Subcutaneous adipose tissue (tissue), 4 donors: ENCODE data around the gene RBM43. TPM values are rescaled to one million over a fixed set of nuclear protein-coding genes. Genes with fewer than 3 reads are reported as not detected.

Source experiments
- total RNA-seq, 4 donors: library from RNA; depleted of rRNA; stranded (reverse); fragments of >200 nt; gene quantifications; one replicate each; pipeline ENCODE4 v1.1.0, GENCODE V29; 2016
- TF ChIP-seq, protein P1 (sequence below): fragments of 450-650 bp; IDR thresholded peaks from one replicate; pipeline ENCODE4 v1.5.1; 2016; ENCODE audit warnings: low read depth, mild to moderate bottlenecking, control low read depth, antibody characterized with exemption, moderate library complexity

Gene RBM43
- total RNA-seq, 4 donors from 2014 or later, result 6.4 to 12.2 (median 7.6) TPM

- TF ChIP-seq, protein P1, sequence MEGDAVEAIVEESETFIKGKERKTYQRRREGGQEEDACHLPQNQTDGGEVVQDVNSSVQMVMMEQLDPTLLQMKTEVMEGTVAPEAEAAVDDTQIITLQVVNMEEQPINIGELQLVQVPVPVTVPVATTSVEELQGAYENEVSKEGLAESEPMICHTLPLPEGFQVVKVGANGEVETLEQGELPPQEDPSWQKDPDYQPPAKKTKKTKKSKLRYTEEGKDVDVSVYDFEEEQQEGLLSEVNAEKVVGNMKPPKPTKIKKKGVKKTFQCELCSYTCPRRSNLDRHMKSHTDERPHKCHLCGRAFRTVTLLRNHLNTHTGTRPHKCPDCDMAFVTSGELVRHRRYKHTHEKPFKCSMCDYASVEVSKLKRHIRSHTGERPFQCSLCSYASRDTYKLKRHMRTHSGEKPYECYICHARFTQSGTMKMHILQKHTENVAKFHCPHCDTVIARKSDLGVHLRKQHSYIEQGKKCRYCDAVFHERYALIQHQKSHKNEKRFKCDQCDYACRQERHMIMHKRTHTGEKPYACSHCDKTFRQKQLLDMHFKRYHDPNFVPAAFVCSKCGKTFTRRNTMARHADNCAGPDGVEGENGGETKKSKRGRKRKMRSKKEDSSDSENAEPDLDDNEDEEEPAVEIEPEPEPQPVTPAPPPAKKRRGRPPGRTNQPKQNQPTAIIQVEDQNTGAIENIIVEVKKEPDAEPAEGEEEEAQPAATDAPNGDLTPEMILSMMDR, result no peak
Measured at GRCh38 chr2:151251012-151251411, 10.7 kb downstream of the RBM43 start.

DNA sequence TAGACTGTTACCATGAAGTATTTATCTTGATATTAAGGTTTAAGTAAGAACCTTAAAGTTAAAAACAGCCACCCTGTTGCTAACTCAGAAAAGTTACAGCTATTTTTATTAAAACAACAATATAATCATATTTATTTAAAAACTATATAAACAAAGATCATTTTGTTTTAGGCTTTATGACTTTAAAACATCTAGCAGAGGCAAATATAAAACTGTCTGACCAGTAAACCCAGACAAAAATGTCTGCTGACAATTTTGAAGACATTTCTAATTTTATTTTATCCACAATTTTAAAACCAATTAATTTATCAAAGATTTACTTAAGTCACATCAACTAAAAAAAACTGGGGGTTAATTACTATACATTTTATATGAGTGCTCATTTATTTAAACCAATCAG is 14.2 kb downstream of the RBM43 start:
- TF ChIP-seq, protein P1, result no peak

- TF ChIP-seq, protein P1, result no peak
Measured at GRCh38 chr2:151246152-151246551, 15.5 kb downstream of the RBM43 start.

DNA sequence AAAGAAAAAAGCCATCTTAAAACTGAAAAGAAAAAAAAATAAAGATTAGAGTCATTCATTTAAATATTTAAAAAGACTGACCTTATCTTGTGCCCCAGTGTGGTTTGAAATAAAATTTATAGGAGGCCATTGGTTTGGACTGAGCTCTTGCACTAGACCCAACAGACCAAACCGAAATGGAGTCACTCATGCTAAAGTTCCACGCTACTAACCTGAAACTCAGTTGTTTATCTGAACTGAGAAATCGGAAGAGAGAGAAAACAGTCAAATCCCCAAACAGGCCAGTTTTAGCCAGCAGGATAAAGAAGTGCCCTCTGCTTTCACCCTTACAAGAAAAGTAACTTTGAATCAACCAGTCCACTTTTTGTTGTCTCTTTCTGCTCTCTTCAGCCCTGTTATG is 18.2 kb downstream of the RBM43 start:
- TF ChIP-seq, protein P1, result no peak

GRCh38 chr2:151241224-151241623 is 20.4 kb downstream of the RBM43 start:
- TF ChIP-seq, protein P1, result no peak

DNA sequence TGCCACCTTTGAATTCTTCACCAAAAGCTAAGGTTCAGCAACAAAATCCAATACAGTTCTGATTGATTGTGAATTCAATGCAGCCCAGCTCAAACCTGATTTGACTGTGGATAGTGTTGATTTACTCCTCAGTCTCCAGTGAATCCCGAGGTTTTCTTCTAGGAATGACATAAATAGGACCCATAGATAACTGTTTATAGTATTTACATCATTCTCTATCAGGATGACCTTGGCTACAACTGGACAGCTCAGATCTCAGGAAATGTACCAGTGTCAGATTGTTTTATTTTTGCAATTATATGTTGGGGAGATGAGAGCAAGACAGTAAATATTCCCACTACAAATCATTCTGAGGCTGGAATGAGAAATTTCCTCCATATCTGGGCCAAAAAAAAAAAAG is 21.2 kb downstream of the RBM43 start:
- TF ChIP-seq, protein P1, result no peak

DNA sequence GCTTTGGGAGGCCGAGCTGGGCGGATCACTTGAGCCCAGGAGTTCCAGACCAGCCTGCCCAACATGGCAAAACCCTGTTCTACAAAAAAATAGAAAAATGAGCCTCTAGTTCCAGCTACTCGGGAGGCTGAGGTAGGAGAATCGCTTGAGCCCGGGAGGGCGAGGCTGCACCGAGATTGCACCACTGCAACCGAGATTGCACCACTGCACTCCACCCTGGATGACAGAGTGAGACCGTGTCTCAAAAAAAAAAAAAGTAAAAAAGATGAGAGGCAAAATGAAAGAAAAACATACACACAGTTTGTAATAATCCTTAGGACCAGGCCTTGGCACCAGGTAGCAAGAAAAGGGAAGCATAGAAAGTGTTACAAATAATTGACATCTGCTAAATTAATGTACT is 22.0 kb downstream of the RBM43 start:
- TF ChIP-seq, protein P1, result no peak
